KBM-7 (cell line): ENCODE results near the gene ASPDH.

ENCODE experiments used
- DNase-seq: peaks from one replicate; pipeline ENCODE4 v3.0.0-alpha.2; 2015
- in situ Hi-C: fragments of 300-500 bp; cut with MboI; formaldehyde crosslinking; loops from 2 replicates; pipeline ENCODE4 v1.14.3; 2020; ENCODE audit warnings: low sequenced_read_pairs, low pct_unique_long_range_greater_than_20kb, mixed read lengths

ASPDH gene

GRCh38 chr19:50513746-50514345, at the start of gene ASPDH:
TSS of gene ASPDH (minus strand) at chr19:50513913. CDS start at chr19:50513823, 90 bp downstream.
- in situ Hi-C loops, result no loop called here
- no peak for DNase-seq

- in situ Hi-C loops, result no loop called here
- DNase-seq, result no peak
Observed at GRCh38 chr19:50562996-50563395, 49.3 kb upstream of the ASPDH start.

GRCh38 chr19:50562329-50562728, 48.6 kb upstream of the ASPDH start:
- no peak for DNase-seq
- in situ Hi-C loops, result no loop called here

GRCh38 chr19:50559636-50560035, 45.9 kb upstream of the ASPDH start:
- in situ Hi-C loops, result no loop called here
- no peak for DNase-seq

GRCh38 chr19:50558449-50558848, 44.7 kb upstream of the ASPDH start:
- in situ Hi-C loops, result no loop called here

GRCh38 chr19:50558039-50558438, 44.3 kb upstream of the ASPDH start:
- DNase-seq, result no peak
- in situ Hi-C loops, result no loop called here

More at GRCh38 chr19:50558449-50558848, 44.7 kb upstream of the ASPDH start:
- no peak for DNase-seq

- no peak for DNase-seq
- in situ Hi-C loops, result no loop called here
Observed at GRCh38 chr19:50557009-50557613, 43.4 kb upstream of the ASPDH start.

- in situ Hi-C loops, result no loop called here
- peak; percentile 77 for DNase-seq
Observed at GRCh38 chr19:50556282-50557008, 42.7 kb upstream of the ASPDH start.

- in situ Hi-C loops, result no loop called here
- DNase-seq, result no peak
Observed at GRCh38 chr19:50555450-50556281, 42.0 kb upstream of the ASPDH start.

GRCh38 chr19:50555033-50555432, 41.3 kb upstream of the ASPDH start:
- no peak for DNase-seq
- in situ Hi-C loops, result no loop called here

- in situ Hi-C loops, result no loop called here
- DNase-seq, result no peak
Observed at GRCh38 chr19:50554212-50554611, 40.5 kb upstream of the ASPDH start.

- in situ Hi-C loops, result no loop called here
Observed at GRCh38 chr19:50553134-50553703, 39.5 kb upstream of the ASPDH start.

GRCh38 chr19:50552540-50552939, 38.8 kb upstream of the ASPDH start:
- DNase-seq, result no peak
- in situ Hi-C loops, result no loop called here

More at GRCh38 chr19:50553134-50553703, 39.5 kb upstream of the ASPDH start:
- no peak for DNase-seq

- DNase-seq, result no peak
- in situ Hi-C loops, result no loop called here
Observed at GRCh38 chr19:50551715-50552187, 38.0 kb upstream of the ASPDH start.

GRCh38 chr19:50551034-50551714, 37.5 kb upstream of the ASPDH start:
- in situ Hi-C loops, result no loop called here
- DNase-seq, result no peak

- in situ Hi-C loops, result no loop called here
- no peak for DNase-seq
Observed at GRCh38 chr19:50550594-50550966, 36.9 kb upstream of the ASPDH start.

- in situ Hi-C loops, result no loop called here
- no peak for DNase-seq
Observed at GRCh38 chr19:50549927-50550593, 36.3 kb upstream of the ASPDH start.
